Panc1 (cell line): Measurements from ENCODE around the gene DIS3L2.

ENCODE experiments used
- CTCF ChIP-seq: fragments of 450-650 bp; IDR thresholded peaks from 2 replicates; pipeline ENCODE4 v1.5.1; 2017; ENCODE audit warnings: mild to moderate bottlenecking
- POLR2AphosphoS5 ChIP-seq: IDR thresholded peaks from 2 replicates; pipeline ENCODE4 v1.6.1; 2012; ENCODE audit warnings: mild to moderate bottlenecking, low read depth, low read length, moderate library complexity
- REST ChIP-seq, 2 experiments: IDR thresholded peaks; 2 replicates each; pipeline ENCODE4 v1.6.1; 2011 to 2012; ENCODE audit warnings: low read depth in 2 of 2, control low read depth in 1 of 2, low read length in 1 of 2, mild to moderate bottlenecking in 1 of 2, moderate library complexity in 1 of 2; ENCODE audit not compliant: insufficient read depth in 1 of 2
- SIN3A ChIP-seq: IDR thresholded peaks from 2 replicates; pipeline ENCODE4 v1.6.1; 2012; ENCODE audit warnings: low read depth, mild to moderate bottlenecking, low read length, moderate library complexity, borderline replicate concordance; ENCODE audit not compliant: insufficient read depth

- TF ChIP-seq CTCF, result no peak
- TF ChIP-seq POLR2AphosphoS5, result no peak
- TF ChIP-seq SIN3A, result no peak
- no peak for TF ChIP-seq REST (IDR thresholded peaks at IDR 0.05; ENCODE audit: insufficient read depth in 1 of 2, low read depth in 2 of 2, low read length in 1 of 2)
Observed at GRCh38 chr2:232336981-232337720, 375.6 kb downstream of the DIS3L2 start.
